ENCODE results near the gene GREM1. TPM values are rescaled to one million over a fixed set of nuclear protein-coding genes. Genes with fewer than 3 reads are reported as not detected.

Gene GREM1
- total and polyA plus RNA-seq, 2 of the 4 experiments (the other 2 are of a cell fraction): 848 to 852 TPM

- H4K5ac ChIP-seq (ENCODE audit: low read depth, low read length): peak overlapping the region; percentile 20; the same call in 1 of the 2 replicates
- peak; percentile 3; the same call in 1 of the 2 replicates for ATAC-seq (ENCODE audit: low read depth)
- no peak overlapping the region for H2BK15ac ChIP-seq (ENCODE audit: low read depth, low read length)
- DNase-seq: peak; percentile 91
- in situ Hi-C loops (cut with MboI; ENCODE audit: low sequenced_read_pairs) (loop anchor here (5.0 to 10.0 kb wide), 2 partner anchors 33 to 50 kb away; no protein-coding TSS in a partner anchor), intact Hi-C loops (cut with micrococcal nuclease) (loop anchor here (5.0 kb wide), 1 partner anchor 157 kb away; no protein-coding TSS in a partner anchor), dilution Hi-C loops (cut with HindIII; ENCODE audit: low sequenced_read_pairs, unreplicated experiment) (no loop called here)
- no CpG with 5 or more reads among the region's 4 CpGs for WGBS, 2 experiments (ENCODE audit: extremely low coverage in 2 of 2, insufficient read length in 1 of 2)
- H3K4me2 ChIP-seq (ENCODE audit: low read depth, low read length): peak overlapping the region; percentile 76; the same call in 1 of the 2 replicates
- peaks cover 24% of the 10 kb centered on the region for H4K20me1 ChIP-seq (ENCODE audit: insufficient read depth, low read length)
- H2BK120ac ChIP-seq (ENCODE audit: low read depth, low read length): no peak overlapping the region
- no peak overlapping the region for H3K27ac ChIP-seq (ENCODE audit: insufficient read depth, low read length)
- H3K14ac ChIP-seq (replicated peaks; ENCODE audit: low read depth, low read length): no peak overlapping the region
- CTCF ChIA-PET: interaction anchor here (0.7 to 1.5 kb wide), 2 partner anchors 9 to 13 kb away, joined by 3 to 6 read pairs; no protein-coding TSS in a partner anchor
- TF ChIP-seq CEBPB (IDR thresholded peaks at IDR 0.05; ENCODE audit: low read depth, low read length): peak; percentile 40; the same call in 1 of the 2 replicates
- TF ChIP-seq RFX5 (IDR thresholded peaks at IDR 0.05; ENCODE audit: low read depth, low read length): peak; percentile 61; the same call in 1 of the 2 replicates
- no peak for TF ChIP-seq MAZ (IDR thresholded peaks at IDR 0.05; ENCODE audit: borderline replicate concordance, low read depth, low read length)
- no peak for TF ChIP-seq MAFK (IDR thresholded peaks at IDR 0.05; ENCODE audit: low read depth, low read length)
- TF ChIP-seq FOS (IDR thresholded peaks at IDR 0.05; ENCODE audit: low read depth, low read length): peak; percentile 17; the same call in 1 of the 2 replicates
- TF ChIP-seq POLR2A (IDR thresholded peaks at IDR 0.05; ENCODE audit: low read depth, low read length): no peak
- no peak for TF ChIP-seq ELK1 (IDR thresholded peaks at IDR 0.05; ENCODE audit: borderline replicate concordance, low read depth, low read length)
- no peak for TF ChIP-seq CTCF (conservative IDR thresholded peaks at IDR 0.05; ENCODE audit: low read depth, low read length)
- no peak overlapping the region for H2AK5ac ChIP-seq (ENCODE audit: low read depth, low read length)
- H3K36me3 ChIP-seq (ENCODE audit: control insufficient read depth, insufficient read depth, low read length): peaks cover 23% of the 10 kb centered on the region
- H3K4ac ChIP-seq (ENCODE audit: low read depth, low read length): no peak overlapping the region
- POLR2A ChIA-PET (ENCODE audit: unreplicated experiment): no interaction called here
- H2BK5ac ChIP-seq (ENCODE audit: low read depth, low read length, poor library complexity, severe bottlenecking): peak overlapping the region; percentile 39
- H3K9me3 ChIP-seq (ENCODE audit: control insufficient read depth, insufficient read depth, low read length): no peaks in the 10 kb centered on the region
- H3K4me3 ChIP-seq (ENCODE audit: insufficient read depth, low read depth, low read length): no peak overlapping the region
- H3K56ac ChIP-seq (ENCODE audit: extremely low read depth, insufficient read depth, low read length): no peak overlapping the region
- no peak overlapping the region for H3K9ac ChIP-seq (ENCODE audit: low read depth, low read length)
- no TSS peak for BruUV-seq (replicated peaks)
- peak overlapping the region; percentile 46; the same call in 1 of the 2 replicates for H3K18ac ChIP-seq (ENCODE audit: low read depth, low read length)
- no peak overlapping the region for H2BK20ac ChIP-seq (ENCODE audit: low read depth, low read length)
- H4K91ac ChIP-seq (ENCODE audit: insufficient read depth, low read depth, low read length): no peak overlapping the region
- no peaks in the 10 kb centered on the region for H3K27me3 ChIP-seq (ENCODE audit: control insufficient read depth, insufficient read depth, low read length)
- H4K8ac ChIP-seq (ENCODE audit: low read depth in 2 of 2, low read length in 2 of 2): no peak overlapping the region; a peak in 1 of 4 replicates
- no peak overlapping the region for H2AK9ac ChIP-seq (replicated peaks; ENCODE audit: low read depth, low read length, poor library complexity)
- no peak overlapping the region for H3K23ac ChIP-seq (ENCODE audit: low read depth, low read length)
- H3K9me1 ChIP-seq (ENCODE audit: insufficient read depth, low read length): 0 out of 2 replicates have a peak, but pooled peaks cover 3% of the 10 kb centered on the region
- peaks cover 4 to 14% of the 10 kb centered on the region in 2 experiments; a peak in 2 of 4 replicates for H3K79me1 ChIP-seq (ENCODE audit: low read depth in 1 of 2, low read length in 2 of 2)
- peaks cover 5% of the 10 kb centered on the region for H3K4me1 ChIP-seq (ENCODE audit: control insufficient read depth, insufficient read depth, low read length)
- no peak overlapping the region for H2AFZ ChIP-seq (replicated peaks; ENCODE audit: low read length, poor library complexity)
Measured at GRCh38 chr15:32715276-32715675, 2.5 kb upstream of the GREM1 start.
